GM19023 (cell line): ENCODE results near the gene IRAK2.
"Not testable (repeated sequence)": the region's sequence is repeated elsewhere in the genome, so short reads cannot be mapped to it uniquely, and the experiment has no call there.

Experiments
- ATAC-seq: cut with Tn5 transposase; IDR thresholded peaks from one replicate; pipeline ENCODE4 v1.9.1; 2021; ENCODE audit warnings: mild to moderate bottlenecking, moderate library complexity; ENCODE audit not compliant: unreplicated experiment

IRAK2 gene, protein sequence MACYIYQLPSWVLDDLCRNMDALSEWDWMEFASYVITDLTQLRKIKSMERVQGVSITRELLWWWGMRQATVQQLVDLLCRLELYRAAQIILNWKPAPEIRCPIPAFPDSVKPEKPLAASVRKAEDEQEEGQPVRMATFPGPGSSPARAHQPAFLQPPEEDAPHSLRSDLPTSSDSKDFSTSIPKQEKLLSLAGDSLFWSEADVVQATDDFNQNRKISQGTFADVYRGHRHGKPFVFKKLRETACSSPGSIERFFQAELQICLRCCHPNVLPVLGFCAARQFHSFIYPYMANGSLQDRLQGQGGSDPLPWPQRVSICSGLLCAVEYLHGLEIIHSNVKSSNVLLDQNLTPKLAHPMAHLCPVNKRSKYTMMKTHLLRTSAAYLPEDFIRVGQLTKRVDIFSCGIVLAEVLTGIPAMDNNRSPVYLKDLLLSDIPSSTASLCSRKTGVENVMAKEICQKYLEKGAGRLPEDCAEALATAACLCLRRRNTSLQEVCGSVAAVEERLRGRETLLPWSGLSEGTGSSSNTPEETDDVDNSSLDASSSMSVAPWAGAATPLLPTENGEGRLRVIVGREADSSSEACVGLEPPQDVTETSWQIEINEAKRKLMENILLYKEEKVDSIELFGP

GRCh38 chr3:10164546-10165393, at the start of gene IRAK2:
Gene IRAK2, plus strand, starts transcription at chr3:10164919. Its CDS starts 36 bp downstream, at chr3:10164955.
- peak; percentile 78 for ATAC-seq

GRCh38 chr3:10115326-10116137, 49.2 kb upstream of the IRAK2 start, which contains the start of gene BRK1:
Gene BRK1, plus strand, starts transcription at chr3:10115675. Its CDS starts 27 bp downstream, at chr3:10115702.
- peak; percentile 97 for ATAC-seq

GRCh38 chr3:10116138-10116460, 48.6 kb upstream of the IRAK2 start:
- ATAC-seq = no peak

- ATAC-seq = no peak
Measured at GRCh38 chr3:10116928-10117327, 47.8 kb upstream of the IRAK2 start.

DNA sequence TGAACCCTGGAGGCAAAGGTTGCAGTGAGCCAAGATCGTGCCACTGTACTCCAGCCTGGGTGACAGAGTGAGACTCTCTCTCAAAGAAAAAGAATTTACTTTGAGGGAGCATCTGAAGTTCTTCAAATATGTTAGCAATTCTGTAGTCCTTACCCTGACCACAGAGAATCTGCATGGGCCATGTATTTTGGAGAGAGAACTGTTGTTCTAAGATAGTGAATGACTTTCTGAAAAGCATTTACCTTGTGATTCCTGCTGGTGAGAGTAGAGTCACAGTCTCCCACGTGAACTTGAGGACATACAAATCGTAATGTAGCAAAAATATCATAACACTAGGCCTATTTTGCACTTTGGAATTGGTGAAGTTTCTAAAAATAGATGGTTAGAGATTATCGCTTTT, 45.3 kb upstream of the IRAK2 start:
- no peak for ATAC-seq

DNA sequence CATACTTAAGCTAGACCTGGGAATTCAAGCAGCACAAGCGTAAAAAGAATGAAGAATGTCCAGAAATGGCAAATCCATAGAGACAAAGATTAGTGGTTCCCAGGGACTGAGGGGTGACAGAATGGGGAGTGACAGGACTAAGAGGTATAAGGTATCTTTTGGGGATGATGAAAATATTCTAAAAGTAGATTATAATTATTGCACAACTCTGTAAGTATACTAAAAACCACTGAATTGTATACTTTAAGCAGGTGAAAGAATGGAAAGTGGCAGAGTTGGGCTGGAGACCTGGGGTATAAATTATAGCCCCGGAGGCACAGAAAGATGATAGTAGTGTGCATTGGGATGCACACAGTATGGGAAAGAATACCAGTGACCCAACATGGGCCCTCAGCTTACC, 43.7 kb upstream of the IRAK2 start:
- no peak for ATAC-seq

DNA sequence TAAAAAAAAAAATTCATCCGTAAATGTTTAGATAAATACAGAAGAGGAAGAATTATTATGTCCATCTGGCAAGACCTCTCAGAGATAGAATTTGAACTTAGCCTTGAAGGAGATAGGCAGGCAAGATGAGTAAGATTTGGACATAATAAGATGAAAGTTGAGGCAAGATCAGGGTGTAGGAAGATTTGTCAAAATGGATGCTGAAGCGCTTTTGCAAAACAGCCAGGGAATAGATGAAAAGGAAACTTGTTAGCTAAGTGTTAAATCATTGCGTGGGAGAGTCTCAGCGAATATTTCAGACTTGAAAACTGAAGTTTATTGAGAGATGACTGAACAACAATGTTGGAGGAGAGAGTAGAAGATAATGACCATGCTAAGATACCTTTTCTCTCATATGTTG, 42.0 kb upstream of the IRAK2 start:
- ATAC-seq = no peak

DNA sequence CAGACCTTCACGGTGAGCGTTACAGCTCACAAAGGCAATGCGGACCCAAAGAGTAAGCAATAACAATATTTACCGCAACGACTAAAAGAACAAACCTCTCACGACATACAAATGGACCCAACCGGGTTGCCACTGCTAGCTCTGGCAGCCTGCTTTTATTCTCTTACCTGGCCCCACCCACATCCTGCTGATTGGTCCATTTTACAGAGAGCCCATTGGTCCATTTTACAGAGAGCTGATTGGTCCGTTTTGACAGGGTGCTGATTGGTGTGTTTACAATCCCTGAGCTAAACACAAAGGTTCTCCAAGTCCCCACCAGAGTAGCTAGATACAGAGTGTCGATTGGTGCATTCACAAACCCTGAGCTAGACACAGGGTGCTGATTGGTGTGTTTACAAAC, 28.8 kb upstream of the IRAK2 start:
- ATAC-seq = not testable (repeated sequence)

- no peak for ATAC-seq
Measured at GRCh38 chr3:10136426-10137005, 28.2 kb upstream of the IRAK2 start.

- no peak for ATAC-seq
Measured at GRCh38 chr3:10137178-10137577, 27.5 kb upstream of the IRAK2 start.

DNA sequence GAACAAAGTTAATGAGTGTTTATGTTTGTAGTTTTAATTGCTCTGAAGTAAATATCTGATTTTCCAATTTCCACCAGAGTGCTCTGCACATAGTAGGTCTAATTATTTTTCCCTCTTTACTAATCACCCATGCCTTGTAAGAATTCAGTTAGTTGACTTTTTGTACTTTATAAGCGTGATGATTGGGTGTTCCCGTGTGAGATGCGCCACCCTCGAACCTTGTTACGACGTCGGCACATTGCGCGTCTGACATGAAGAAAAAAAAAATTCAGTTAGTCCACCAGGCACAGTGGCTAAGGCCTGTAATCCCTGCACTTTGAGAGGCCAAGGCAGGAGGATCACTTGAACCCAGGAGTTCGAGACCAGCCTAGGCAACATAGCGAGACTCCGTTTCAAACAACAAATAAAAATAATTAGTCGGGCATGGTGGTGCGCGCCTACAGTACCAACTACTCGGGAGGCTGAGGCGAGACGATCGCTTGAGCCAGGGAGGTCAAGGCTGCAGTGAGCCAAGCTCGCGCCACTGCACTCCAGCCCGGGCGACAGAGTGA, 23.6 kb upstream of the IRAK2 start:
- no peak for ATAC-seq

- ATAC-seq = no peak
Measured at GRCh38 chr3:10142707-10143560, 21.8 kb upstream of the IRAK2 start.

DNA sequence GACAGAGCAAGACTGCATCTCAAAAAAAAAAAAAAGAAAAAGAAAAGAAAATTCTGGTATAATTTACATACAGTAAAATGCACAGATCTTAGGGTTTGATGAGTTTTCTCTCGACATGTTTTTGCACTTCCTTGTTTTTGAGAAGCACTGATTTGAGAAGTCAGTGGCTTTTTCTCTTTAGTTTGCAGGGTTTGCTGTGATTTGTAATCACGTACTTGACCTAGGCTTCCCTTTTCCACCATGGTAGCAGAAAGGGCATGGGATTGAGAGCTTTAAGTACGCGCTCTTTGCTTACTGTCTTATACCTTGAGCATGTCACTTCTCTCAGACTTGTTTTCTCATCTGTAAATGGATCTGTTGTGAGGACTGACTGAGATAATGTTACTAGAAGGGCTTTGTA, 19.0 kb upstream of the IRAK2 start:
- ATAC-seq = no peak

GRCh38 chr3:10149226-10149625, 15.5 kb upstream of the IRAK2 start:
- ATAC-seq = no peak

GRCh38 chr3:10150987-10151386, 13.7 kb upstream of the IRAK2 start:
- ATAC-seq = no peak

DNA sequence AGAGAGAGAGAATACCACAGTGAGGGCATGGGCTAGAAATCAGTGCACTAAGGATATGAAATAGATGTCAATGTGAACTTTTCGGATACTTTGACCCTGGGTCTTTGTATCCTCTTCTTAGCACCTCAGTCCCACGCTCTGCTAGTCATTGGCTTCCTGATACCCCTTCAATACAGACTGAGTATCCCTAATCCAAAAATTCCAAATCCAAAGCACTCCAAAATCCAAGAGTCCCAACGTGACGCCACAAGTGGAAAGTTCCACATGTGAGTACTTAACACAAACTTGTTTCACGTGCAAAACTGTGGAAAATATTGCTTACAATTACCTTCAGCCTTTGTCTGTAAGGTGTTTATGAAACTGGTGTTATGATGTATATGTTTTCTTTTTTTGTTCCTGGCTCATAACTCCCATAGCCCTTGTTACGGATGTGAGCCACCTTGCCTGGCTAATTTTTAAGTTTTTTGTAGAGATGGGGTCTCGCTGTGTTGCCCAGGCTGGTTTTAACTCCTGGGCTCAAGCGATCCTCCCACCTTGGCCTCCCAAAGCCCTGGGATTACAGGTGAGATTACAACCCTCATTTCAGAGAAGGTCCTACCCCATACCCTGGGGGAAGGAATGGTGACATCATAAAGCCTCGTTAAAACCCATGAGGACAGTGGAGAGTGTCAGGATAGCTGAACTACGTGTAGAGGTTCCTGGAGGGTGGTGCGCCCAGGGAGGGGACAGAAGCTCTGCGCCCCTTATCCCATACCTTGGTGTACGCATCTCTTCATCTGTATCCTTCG, 10.2 kb upstream of the IRAK2 start:
- ATAC-seq = no peak

- ATAC-seq = no peak
Measured at GRCh38 chr3:10155123-10155472, 9.6 kb upstream of the IRAK2 start.

DNA sequence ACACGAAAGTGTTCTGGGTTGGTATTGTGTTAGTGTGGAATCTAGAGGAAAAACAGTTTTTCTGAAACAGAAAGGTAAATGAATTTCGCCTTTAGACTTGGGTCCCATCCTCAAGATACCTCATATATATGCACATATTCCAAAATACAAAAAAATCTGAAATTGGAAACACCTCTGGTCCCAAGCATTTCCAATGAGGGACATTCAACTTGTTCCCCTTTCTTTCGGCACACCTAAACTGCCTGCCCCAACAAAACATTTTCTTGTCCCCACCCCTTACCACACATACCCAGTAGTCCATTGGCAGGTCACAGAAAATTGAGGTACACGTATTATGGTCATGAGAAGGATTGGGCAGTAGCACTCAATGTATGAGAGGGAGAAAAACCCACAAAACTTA, 9.1 kb upstream of the IRAK2 start:
- no peak for ATAC-seq

GRCh38 chr3:10157031-10157430, 7.7 kb upstream of the IRAK2 start:
- ATAC-seq = no peak
